ENCODE data around the gene LRBA.

LRBA gene

DNA sequence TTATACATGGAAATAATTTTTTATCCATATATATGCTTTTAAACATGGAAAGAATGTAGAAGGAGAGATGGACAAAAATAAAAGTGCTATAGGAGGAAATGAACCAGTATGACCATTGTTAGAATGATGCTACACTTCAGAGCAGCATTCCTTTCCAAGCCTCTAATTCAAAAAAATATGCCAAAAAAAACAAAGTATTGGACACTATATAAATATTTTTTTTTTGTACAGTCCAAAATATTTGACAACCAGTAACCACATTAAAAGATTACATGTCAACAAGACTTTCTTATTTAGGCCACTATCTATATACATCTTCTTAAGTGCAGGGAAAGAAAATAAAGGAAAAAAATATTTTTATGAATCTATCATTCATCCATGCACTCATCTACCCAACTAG lies 198.6 kb downstream of the LRBA start:
- FAIRE-seq (no peak), DNase-seq (ENCODE audit: insufficient read length, low spot score) (no peak)
- TF ChIP-seq, protein P1, sequence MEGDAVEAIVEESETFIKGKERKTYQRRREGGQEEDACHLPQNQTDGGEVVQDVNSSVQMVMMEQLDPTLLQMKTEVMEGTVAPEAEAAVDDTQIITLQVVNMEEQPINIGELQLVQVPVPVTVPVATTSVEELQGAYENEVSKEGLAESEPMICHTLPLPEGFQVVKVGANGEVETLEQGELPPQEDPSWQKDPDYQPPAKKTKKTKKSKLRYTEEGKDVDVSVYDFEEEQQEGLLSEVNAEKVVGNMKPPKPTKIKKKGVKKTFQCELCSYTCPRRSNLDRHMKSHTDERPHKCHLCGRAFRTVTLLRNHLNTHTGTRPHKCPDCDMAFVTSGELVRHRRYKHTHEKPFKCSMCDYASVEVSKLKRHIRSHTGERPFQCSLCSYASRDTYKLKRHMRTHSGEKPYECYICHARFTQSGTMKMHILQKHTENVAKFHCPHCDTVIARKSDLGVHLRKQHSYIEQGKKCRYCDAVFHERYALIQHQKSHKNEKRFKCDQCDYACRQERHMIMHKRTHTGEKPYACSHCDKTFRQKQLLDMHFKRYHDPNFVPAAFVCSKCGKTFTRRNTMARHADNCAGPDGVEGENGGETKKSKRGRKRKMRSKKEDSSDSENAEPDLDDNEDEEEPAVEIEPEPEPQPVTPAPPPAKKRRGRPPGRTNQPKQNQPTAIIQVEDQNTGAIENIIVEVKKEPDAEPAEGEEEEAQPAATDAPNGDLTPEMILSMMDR (IDR thresholded peaks at IDR 0.05; ENCODE audit: insufficient read depth, missing control alignments), result no peak

- DNase-seq (ENCODE audit: insufficient read length, low spot score) (no peak), FAIRE-seq (no peak)
- TF ChIP-seq, protein P1 (IDR thresholded peaks at IDR 0.05; ENCODE audit: insufficient read depth, missing control alignments), result no peak
These were observed 200.2 kb downstream of the LRBA start for GRCh38 chr4:150814873-150815272.

GRCh38 chr4:150805183-150806025 lies 209.7 kb downstream of the LRBA start:
- TF ChIP-seq, protein P1 (IDR thresholded peaks at IDR 0.05; ENCODE audit: insufficient read depth, missing control alignments), result no peak
- DNase-seq (ENCODE audit: insufficient read length, low spot score) (no peak), FAIRE-seq (no peak)

DNA sequence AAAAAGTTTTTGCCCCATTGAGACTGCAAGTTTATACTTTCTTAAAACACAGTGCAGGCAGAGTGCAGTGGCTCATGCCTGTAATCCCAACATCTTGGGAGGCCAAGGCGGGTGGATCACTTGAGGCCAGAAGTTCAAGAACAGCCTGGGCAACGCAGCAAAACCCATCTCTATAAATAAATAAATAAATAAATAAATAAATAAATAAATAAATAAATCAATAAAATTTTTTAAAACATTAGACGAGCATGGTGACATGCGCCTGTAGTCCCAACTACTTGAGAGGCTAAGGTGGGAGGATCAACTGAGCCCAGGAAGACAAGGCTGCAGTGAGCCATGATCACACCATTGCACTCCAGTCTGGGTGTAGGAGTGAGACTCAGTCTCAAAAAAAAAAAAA lies 213.3 kb downstream of the LRBA start:
- FAIRE-seq (no peak), DNase-seq (ENCODE audit: insufficient read length, low spot score) (no peak)
- TF ChIP-seq, protein P1 (IDR thresholded peaks at IDR 0.05; ENCODE audit: insufficient read depth, missing control alignments), result no peak

DNA sequence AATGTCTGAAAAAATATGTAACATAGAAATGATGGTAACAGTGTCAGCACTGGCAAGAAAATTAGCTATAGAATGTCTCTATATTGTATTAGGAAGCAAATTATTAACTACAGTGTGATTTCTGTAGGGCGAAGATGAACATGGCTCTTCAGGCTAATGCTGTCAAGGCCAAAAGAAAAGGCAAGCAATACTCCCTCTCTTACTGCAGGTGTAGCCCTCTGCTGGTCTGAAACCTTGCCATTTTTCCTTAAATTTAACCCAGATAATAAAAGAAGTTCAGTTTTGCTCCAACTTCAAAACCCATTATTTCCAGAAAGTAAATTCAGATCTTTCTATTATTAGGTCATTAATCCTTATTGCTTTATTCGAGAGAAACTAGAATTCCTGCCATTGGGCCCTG lies 215.9 kb downstream of the LRBA start:
- FAIRE-seq (no peak), DNase-seq (ENCODE audit: insufficient read length, low spot score) (no peak)
- TF ChIP-seq, protein P1 (IDR thresholded peaks at IDR 0.05; ENCODE audit: insufficient read depth, missing control alignments), result no peak

DNA sequence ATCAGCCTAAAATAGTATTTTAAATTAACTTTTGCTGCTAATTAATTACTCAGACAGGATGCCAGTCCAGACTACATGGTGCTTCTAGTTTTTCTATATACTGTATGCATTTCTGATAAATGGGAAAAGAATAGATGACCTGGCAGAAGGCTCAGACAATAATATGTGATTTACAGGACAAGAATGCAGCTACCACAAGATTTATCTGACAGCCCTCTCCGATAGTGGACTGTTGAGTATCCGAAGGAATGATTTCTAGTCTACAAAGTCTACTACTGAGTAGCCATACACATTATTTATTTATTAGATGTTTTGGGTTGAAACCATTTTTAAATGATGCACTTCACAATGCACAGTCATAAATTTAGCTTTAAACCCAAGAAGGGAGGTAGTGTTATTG lies 220.4 kb downstream of the LRBA start:
- TF ChIP-seq, protein P1 (IDR thresholded peaks at IDR 0.05; ENCODE audit: insufficient read depth, missing control alignments), result no peak
- FAIRE-seq, result no peak
- DNase-seq (ENCODE audit: insufficient read length, low spot score), result no peak

DNA sequence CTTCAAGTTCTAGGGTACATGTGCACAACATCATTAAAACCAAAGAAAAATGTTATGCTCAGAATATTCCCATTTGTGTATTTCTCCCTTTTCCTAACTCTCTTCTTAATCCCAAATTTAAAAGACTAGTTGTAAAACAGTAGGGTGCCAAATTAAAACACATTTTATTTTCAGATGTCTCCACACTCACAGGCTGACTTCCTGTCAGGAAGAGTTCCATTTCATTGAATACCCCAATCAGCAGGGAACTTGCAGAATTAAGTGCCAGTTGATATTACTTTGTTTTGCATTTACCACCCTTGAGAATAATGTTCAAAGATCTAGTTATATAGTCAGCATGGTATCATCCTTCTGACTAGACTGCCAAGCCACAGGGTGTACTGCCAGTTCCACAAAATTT lies 225.2 kb downstream of the LRBA start:
- DNase-seq (ENCODE audit: insufficient read length, low spot score) (no peak), FAIRE-seq (no peak)
- TF ChIP-seq, protein P1 (IDR thresholded peaks at IDR 0.05; ENCODE audit: insufficient read depth, missing control alignments), result no peak
